A549 (cell line): ENCODE measurements around the gene FEM1C. TPM values are rescaled to one million over a fixed set of nuclear protein-coding genes. Genes with fewer than 3 reads are reported as not detected.

Experiments used
- ATAC-seq, 2 experiments: fragments of 200-7000 bp in 1 of 2; fragments of >200 bp in 1 of 2; cut with Nextera tagmentation in 1 of 2; cut with Tn5 transposase in 1 of 2; 3 replicates each; pipeline versions ENCODE4 v1.8.0 to v1.9.1; 2018 to 2020; ENCODE audit warnings: mild to moderate bottlenecking in 1 of 2, moderate library complexity in 1 of 2
- CTCF ChIA-PET: fragments of 300-600 bp; sonication (Branson Sonifier 250); formaldehyde crosslinking; extraction: SDS; loops from one replicate; lab custom pipeline; 2021; ENCODE audit warnings: antibody characterized with exemption, inconsistent platforms; lab: Yijun Ruan, JAX
- POLR2A ChIA-PET: fragments of 350-600 bp; formaldehyde crosslinking; extraction: SDS; loops from one replicate; lab custom pipeline; 2021; ENCODE audit warnings: antibody characterized with exemption, inconsistent platforms; lab: Yijun Ruan, JAX
- DNase-seq, 2 experiments: peaks; one replicate each; pipeline versions ENCODE4 v3.0.0 to v3.0.0-alpha.2; 2011 to 2016; ENCODE audit warnings: low read depth in 1 of 2, low spot score in 1 of 2
- FAIRE-seq: peaks from 2 replicates; lab custom pipeline; 2011; peaks lifted over from hg19 to GRCh38; lab: Jason Lieb, UNC
- H3K27ac ChIP-seq, 2 experiments: fragments of >200 bp; sonication (Bioruptor Twin); formaldehyde crosslinking; 3 replicates each; pipeline ENCODE4 v1.5.1; 2016 to 2017
- H3K4me1 ChIP-seq: fragments of >200 bp; sonication (Bioruptor Twin); formaldehyde crosslinking; 3 replicates; pipeline ENCODE4 v1.6.1; 2016
- H3K4me2 ChIP-seq: fragments of >200 bp; sonication (Bioruptor Twin); formaldehyde crosslinking; 3 replicates; pipeline ENCODE4 v1.6.1; 2016
- H3K4me3 ChIP-seq: fragments of >200 bp; sonication (Bioruptor Twin); formaldehyde crosslinking; 3 replicates; pipeline ENCODE4 v1.5.1; 2016
- H3K9me3 ChIP-seq: fragments of >200 bp; sonication (Bioruptor Twin); formaldehyde crosslinking; 3 replicates; pipeline ENCODE4 v1.6.1; 2016
- CBX2 ChIP-seq: fragments of 200-600 bp; sonication (generic); IDR thresholded peaks from 2 replicates; pipeline ENCODE4 v1.6.1; 2016; ENCODE audit warnings: low read depth, mild to moderate bottlenecking, borderline replicate concordance
- CHD4 ChIP-seq: fragments of 200-600 bp; sonication (generic); IDR thresholded peaks from 2 replicates; pipeline ENCODE4 v1.6.1; 2016; ENCODE audit warnings: antibody characterized with exemption, mild to moderate bottlenecking, borderline replicate concordance
- EHF ChIP-seq: fragments of 250-450 bp; sonication (Bioruptor Pico); IDR thresholded peaks from 2 replicates; pipeline ENCODE4 v1.5.0; 2020; ENCODE audit warnings: mild to moderate bottlenecking
- ESRRA ChIP-seq: fragments of 150-350 bp; IDR thresholded peaks from 2 replicates; pipeline ENCODE4 v1.6.1; 2014; ENCODE audit warnings: mild to moderate bottlenecking, low read length, borderline replicate concordance
- FOSL2 ChIP-seq, 2 experiments: fragments of 450-650 bp in 1 of 2; fragments of >200 bp in 1 of 2; sonication (Bioruptor Twin) in 1 of 2; formaldehyde crosslinking; IDR thresholded peaks; 2 replicates each; pipeline versions ENCODE4 v1.5.0 to v1.6.1; 2016 to 2020; ENCODE audit warnings: mild to moderate bottlenecking in 1 of 2, moderate library complexity in 1 of 2
- FOXS1 ChIP-seq: fragments of 250-450 bp; sonication (Bioruptor Pico); IDR thresholded peaks from 2 replicates; pipeline ENCODE4 v1.5.0; 2020; ENCODE audit warnings: mild to moderate bottlenecking, moderate library complexity
- GATA3 ChIP-seq: IDR thresholded peaks from 2 replicates; pipeline ENCODE4 v1.6.1; 2012; ENCODE audit warnings: borderline replicate concordance
- HES2 ChIP-seq: fragments of >200 bp; sonication (Bioruptor Twin); formaldehyde crosslinking; IDR thresholded peaks from 2 replicates; pipeline ENCODE4 v1.6.1; 2016
- HOXA7 ChIP-seq: fragments of 250-450 bp; sonication (Bioruptor Pico); IDR thresholded peaks from 2 replicates; pipeline ENCODE4 v1.5.0; 2020; ENCODE audit warnings: mild to moderate bottlenecking, moderate library complexity
- HOXB5 ChIP-seq: fragments of 250-450 bp; sonication (Bioruptor Pico); IDR thresholded peaks from 2 replicates; pipeline ENCODE4 v1.5.0; 2020; ENCODE audit warnings: mild to moderate bottlenecking, moderate library complexity
- JUNB ChIP-seq: fragments of >200 bp; sonication (Bioruptor Twin); formaldehyde crosslinking; IDR thresholded peaks from 2 replicates; pipeline ENCODE4 v1.6.1; 2016
- MAFK ChIP-seq: fragments of 450-650 bp; IDR thresholded peaks from 2 replicates; pipeline ENCODE4 v1.6.1; 2014; ENCODE audit not compliant: partially characterized antibody
- MYC ChIP-seq: IDR thresholded peaks from 2 replicates; pipeline ENCODE4 v1.6.1; 2012; ENCODE audit warnings: mild to moderate bottlenecking, inconsistent platforms, low read length, improper control_type of control experiment, borderline replicate concordance
- NFE2L2 ChIP-seq: fragments of 150-350 bp; conservative IDR thresholded peaks from 2 replicates; pipeline ENCODE4 v1.6.1; 2014; ENCODE audit warnings: low read length
- NPAS2 ChIP-seq: fragments of 250-450 bp; sonication (Bioruptor Pico); IDR thresholded peaks from 2 replicates; pipeline ENCODE4 v1.8.0; 2022; ENCODE audit warnings: mild to moderate bottlenecking, moderate library complexity, borderline replicate concordance
- PBX3 ChIP-seq: IDR thresholded peaks from 2 replicates; pipeline ENCODE4 v1.6.1; 2012
- RCOR1 ChIP-seq: fragments of 150-350 bp; IDR thresholded peaks from 2 replicates; pipeline ENCODE4 v1.6.1; 2014; ENCODE audit warnings: antibody characterized with exemption, low read length, low read depth
- RFX5 ChIP-seq: fragments of 450-650 bp; IDR thresholded peaks from 2 replicates; pipeline ENCODE4 v1.7.1; 2014; ENCODE audit warnings: antibody characterized with exemption, mild to moderate bottlenecking, moderate library complexity
- SREBF2 ChIP-seq: fragments of 450-650 bp; IDR thresholded peaks from 2 replicates; pipeline ENCODE4 v1.6.1; 2014; ENCODE audit warnings: mild to moderate bottlenecking, moderate library complexity
- ZFP36 ChIP-seq: fragments of 450-650 bp; IDR thresholded peaks from 2 replicates; pipeline ENCODE4 v1.6.1; 2014; ENCODE audit warnings: borderline replicate concordance; ENCODE audit not compliant: partially characterized antibody
- ZNF302 ChIP-seq: fragments of 250-450 bp; sonication (Bioruptor Pico); IDR thresholded peaks from 2 replicates; pipeline ENCODE4 v1.9.0; 2021; ENCODE audit warnings: inconsistent platforms, mild to moderate bottlenecking, moderate library complexity
- WGBS: methylation state at CpG from one replicate; pipeline ENCODE4 v1.1.6; 2017; ENCODE audit errors: missing lambda C conversion rate; 5-methylcytosine and 5-hydroxymethylcytosine counted together
- polyA plus RNA-seq, 4 experiments: library from polyadenylated mRNA; depleted of rRNA in 3 of 4; stranded (reverse); fragments of >200 nt; fragmentation: RNase III in 1 of 4; extraction: RNeasy Plus Mini Kit Qiagen cat#74134 plus additional on column Dnase treatment in 1 of 4; gene quantifications; 2 replicates in 3 of 4; 3 replicates in 1 of 4; pipeline ENCODE4 v1.2.3, GENCODE V29; 2011 to 2017
- TF ChIP-seq, protein P1 (sequence below): IDR thresholded peaks from 2 replicates; pipeline ENCODE4 v1.6.1; 2012
- TF ChIP-seq, protein P2 (sequence below): fragments of 150-350 bp; IDR thresholded peaks from 2 replicates; pipeline ENCODE4 v1.6.1; 2014; ENCODE audit warnings: low read depth, mild to moderate bottlenecking, low read length

The FEM1C gene
- polyA plus RNA-seq, 2 of the 4 experiments (the other 2 are of a cell fraction), result 6.3 to 8.4 TPM

DNA sequence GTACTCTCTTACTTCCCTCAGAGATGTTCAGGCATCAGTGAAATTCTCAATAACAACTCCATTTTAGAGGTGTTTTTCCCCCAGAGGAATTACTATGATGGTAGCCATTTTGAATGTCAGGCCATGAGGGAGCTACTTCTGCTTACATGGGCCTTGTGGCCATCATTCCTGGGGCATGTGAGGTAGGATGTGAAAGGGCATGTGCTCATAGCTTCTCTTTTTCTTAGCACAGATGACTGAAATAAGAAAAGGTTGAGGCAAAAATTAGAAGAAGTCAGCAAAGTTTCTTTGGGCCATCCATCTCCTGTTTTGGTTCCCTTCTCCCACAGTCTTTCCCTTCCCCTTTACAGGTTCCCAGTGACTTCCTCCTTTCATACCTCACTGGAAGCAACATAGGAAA lies 68.8 kb downstream of the FEM1C start:
- DNase-seq, result no peak
- Histone ChIP-seq H3K27ac (no peak overlapping the region), H3K4me1 (no peaks in the 10 kb centered on the region), H3K4me2 (no peak overlapping the region), H3K9me3 (no peaks in the 10 kb centered on the region), H3K4me3 (no peak overlapping the region)
- POLR2A ChIA-PET, result no interaction called here
- no peak for ATAC-seq
- CTCF ChIA-PET, result no interaction called here
- no peak for FAIRE-seq
- no peak for TF ChIP-seq CBX2
- no peak for TF ChIP-seq HOXB5
- TF ChIP-seq FOSL2 (IDR thresholded peaks at IDR 0.05), result no peak
- TF ChIP-seq FOSL2 (CRISPR knock-in tag; IDR thresholded peaks at IDR 0.05), result no peak
- no peak for TF ChIP-seq RFX5
- no peak for TF ChIP-seq HOXA7 (CRISPR knock-in tag)
- TF ChIP-seq ESRRA, result no peak
- TF ChIP-seq GATA3, result no peak
- TF ChIP-seq, protein P1, sequence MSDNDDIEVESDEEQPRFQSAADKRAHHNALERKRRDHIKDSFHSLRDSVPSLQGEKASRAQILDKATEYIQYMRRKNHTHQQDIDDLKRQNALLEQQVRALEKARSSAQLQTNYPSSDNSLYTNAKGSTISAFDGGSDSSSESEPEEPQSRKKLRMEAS, result no peak
- no peak for TF ChIP-seq CHD4

DNA sequence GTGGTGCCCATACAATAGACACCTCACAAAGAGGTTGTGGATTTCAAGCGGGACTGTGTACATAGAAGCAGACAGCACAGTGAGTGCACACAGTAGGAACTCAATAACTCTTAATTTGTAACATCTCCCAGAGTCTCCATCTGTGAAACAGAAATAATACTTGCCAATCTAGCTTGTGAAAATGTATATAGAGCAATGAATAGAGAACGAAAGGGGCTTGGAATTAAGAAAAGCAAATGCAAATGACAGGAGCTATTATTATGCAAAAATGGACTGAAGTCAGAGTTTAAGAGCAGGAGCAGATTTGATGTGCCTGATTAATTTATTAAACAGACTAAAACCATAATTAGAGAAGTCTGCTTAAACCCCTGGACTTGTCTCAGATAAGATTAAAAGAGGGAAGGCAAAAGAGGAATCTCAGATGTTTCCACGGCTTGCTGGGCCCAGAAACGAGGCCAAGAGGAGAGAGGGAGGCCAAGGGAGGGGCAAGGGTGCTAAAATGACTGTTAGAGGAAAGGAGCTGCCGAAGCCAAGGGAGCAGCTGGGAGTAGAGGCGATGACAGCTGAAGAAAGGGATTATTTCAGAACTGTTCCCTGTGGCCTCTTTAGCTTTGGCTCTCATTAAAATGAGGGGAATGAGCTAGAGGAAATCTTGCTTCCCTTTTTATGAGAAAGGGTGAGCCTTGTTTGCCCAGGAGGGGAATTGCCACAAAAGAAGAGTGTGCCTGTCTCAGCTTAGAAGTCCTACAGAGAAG lies 72.1 kb downstream of the FEM1C start:
- 48% methylated on average over 6 of the region's 6 CpGs for WGBS
- no peak for TF ChIP-seq NFE2L2
- TF ChIP-seq, protein P2, sequence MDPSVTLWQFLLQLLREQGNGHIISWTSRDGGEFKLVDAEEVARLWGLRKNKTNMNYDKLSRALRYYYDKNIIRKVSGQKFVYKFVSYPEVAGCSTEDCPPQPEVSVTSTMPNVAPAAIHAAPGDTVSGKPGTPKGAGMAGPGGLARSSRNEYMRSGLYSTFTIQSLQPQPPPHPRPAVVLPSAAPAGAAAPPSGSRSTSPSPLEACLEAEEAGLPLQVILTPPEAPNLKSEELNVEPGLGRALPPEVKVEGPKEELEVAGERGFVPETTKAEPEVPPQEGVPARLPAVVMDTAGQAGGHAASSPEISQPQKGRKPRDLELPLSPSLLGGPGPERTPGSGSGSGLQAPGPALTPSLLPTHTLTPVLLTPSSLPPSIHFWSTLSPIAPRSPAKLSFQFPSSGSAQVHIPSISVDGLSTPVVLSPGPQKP, result no peak
- TF ChIP-seq FOSL2 (IDR thresholded peaks at IDR 0.05), result no peak
- no peak for TF ChIP-seq FOSL2 (CRISPR knock-in tag; IDR thresholded peaks at IDR 0.05)
- no peak for TF ChIP-seq HOXA7 (CRISPR knock-in tag)
- no peak for TF ChIP-seq ZFP36
- no peak for TF ChIP-seq ZNF302 (CRISPR knock-in tag)
- no peak for TF ChIP-seq JUNB
- TF ChIP-seq NPAS2 (CRISPR knock-in tag), result no peak
- no peak for TF ChIP-seq MYC
- TF ChIP-seq EHF (CRISPR knock-in tag), result no peak
- no peak for TF ChIP-seq MAFK
- no peak for TF ChIP-seq RCOR1
- no peak for TF ChIP-seq HES2
- no peak for TF ChIP-seq FOXS1 (CRISPR knock-in tag)
- TF ChIP-seq SREBF2, result no peak
- no peak for TF ChIP-seq PBX3
- ATAC-seq (no peak), FAIRE-seq (no peak), DNase-seq (no peak)
- CTCF ChIA-PET, result interaction anchor here (0.6 to 2.2 kb wide), 3 partner anchors 14 to 163 kb away, joined by 3 to 6 read pairs (median 3); no protein-coding TSS in a partner anchor
- H3K4me3 ChIP-seq, result no peak overlapping the region
- H3K4me1 ChIP-seq, result peaks cover 7% of the 10 kb centered on the region; the same call in 2 of the 3 replicates
- no peaks in the 10 kb centered on the region for H3K9me3 ChIP-seq
- no peak overlapping the region for H3K4me2 ChIP-seq
- POLR2A ChIA-PET, result interaction anchor here (1.2 kb wide), 1 partner anchor 72 kb away, joined by 3 read pairs; the partner anchor contains the start of gene FEM1C
- no peak overlapping the region for H3K27ac ChIP-seq
